Subcutaneous adipose tissue (tissue), 4 donors: ENCODE data around the gene CAB39. TPM values are rescaled to one million over a fixed set of nuclear protein-coding genes. Genes with fewer than 3 reads are reported as not detected.

ENCODE experiments used
- total RNA-seq, 4 donors: library from RNA; depleted of rRNA; stranded (reverse); fragments of >200 nt; gene quantifications; one replicate each; pipeline ENCODE4 v1.1.0, GENCODE V29; 2016
- TF ChIP-seq, protein P1 (sequence below): fragments of 450-650 bp; IDR thresholded peaks from one replicate; pipeline ENCODE4 v1.5.1; 2016; ENCODE audit warnings: low read depth, mild to moderate bottlenecking, control low read depth, antibody characterized with exemption, moderate library complexity

CAB39 gene
- total RNA-seq, 4 donors from 2014 or later: 93.8 to 142 (median 107) TPM

DNA sequence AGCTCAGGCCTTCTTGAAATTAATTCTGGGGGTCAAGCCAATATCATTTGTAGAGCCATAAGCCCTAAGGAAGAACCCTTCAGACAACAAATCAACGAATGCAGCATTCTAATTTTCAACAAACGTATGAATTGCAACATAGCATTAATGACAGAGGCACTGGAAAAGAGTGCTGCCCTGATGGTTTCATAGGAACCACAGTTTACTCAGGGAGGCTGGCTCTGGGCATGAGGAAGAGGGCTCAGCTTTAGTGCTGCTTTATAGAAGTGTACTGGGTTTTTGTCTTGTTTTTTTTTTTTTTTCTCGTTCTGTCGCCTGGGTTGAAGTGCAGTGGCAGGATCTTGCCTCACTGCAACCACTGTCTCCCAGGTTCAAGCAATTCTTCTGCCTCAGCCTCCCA lies 36.1 kb upstream of the CAB39 start:
- TF ChIP-seq, protein P1, sequence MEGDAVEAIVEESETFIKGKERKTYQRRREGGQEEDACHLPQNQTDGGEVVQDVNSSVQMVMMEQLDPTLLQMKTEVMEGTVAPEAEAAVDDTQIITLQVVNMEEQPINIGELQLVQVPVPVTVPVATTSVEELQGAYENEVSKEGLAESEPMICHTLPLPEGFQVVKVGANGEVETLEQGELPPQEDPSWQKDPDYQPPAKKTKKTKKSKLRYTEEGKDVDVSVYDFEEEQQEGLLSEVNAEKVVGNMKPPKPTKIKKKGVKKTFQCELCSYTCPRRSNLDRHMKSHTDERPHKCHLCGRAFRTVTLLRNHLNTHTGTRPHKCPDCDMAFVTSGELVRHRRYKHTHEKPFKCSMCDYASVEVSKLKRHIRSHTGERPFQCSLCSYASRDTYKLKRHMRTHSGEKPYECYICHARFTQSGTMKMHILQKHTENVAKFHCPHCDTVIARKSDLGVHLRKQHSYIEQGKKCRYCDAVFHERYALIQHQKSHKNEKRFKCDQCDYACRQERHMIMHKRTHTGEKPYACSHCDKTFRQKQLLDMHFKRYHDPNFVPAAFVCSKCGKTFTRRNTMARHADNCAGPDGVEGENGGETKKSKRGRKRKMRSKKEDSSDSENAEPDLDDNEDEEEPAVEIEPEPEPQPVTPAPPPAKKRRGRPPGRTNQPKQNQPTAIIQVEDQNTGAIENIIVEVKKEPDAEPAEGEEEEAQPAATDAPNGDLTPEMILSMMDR: no peak

DNA sequence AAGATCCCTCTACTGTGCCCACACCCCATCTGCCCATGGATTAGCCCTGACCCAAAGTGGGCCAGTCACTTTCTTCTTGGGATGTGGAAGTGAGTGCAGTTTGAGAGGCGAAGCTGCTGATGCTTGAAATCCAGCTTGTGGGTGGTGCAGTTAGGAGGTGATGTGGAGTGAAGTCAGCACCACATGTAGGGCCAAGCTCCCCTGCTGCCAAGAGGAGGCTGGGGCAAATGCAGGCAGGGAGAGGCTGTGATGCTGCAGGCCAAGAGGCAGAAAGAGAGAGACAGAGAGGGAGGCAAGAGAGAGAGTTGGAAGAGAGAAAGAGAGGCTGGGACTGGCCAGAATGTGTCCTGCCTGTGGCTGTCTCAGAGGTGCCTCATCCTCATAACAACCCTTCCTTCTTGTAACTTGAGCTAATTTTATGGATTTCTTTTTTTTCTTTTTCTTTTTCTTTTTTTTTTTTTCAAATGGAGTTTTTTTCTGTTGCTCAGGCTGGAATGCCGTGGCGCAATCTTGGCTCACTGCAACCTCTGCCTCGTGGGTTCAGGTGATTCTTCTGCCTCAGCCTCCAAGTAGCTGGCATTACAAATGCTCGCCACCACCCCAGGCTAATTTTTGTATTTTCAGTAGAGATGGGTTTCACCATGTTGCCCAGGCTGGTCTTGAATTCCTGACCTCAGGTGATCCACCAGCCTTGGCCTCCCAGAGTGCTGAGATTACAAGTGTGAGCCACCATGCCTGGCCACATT lies 35.3 kb upstream of the CAB39 start:
- TF ChIP-seq, protein P1: no peak

DNA sequence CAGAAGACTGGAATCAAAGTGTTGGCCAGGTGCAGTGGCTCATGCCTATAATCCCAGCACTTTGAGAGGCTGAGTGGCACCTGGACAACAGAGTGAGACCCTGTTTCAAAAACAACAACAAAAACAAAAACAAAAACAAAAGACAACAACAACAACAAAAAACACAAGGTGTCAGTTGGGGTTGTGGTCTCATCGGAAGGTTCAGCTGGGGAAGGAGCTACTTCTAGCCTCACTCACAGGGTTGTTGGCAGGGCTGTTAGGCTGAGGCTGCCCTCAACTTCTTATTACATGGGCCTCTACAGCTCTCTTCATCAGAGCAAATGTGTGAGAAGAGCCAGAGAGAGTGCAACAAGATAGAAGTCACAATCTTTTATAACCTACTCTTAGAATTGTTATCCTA lies 34.6 kb upstream of the CAB39 start:
- TF ChIP-seq, protein P1: no peak

DNA sequence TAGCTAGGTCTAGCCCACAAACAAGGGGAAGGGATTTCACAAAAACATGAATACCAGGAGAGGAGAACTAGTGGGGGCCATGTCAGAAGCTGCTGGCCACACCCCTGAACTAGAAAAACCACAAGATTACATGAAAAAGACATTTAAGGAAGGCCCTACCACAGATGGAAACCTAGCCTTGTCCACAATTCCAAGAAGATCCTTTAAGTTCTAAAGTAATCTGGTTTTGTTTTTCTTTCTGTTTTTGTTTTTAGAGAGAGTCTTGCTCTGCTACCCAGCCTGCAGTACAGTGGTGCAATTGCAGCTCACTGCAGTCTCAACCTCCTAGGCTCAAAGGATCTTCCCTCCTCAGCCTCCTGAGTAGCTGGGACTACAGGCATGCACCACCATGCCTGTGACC lies 34.2 kb upstream of the CAB39 start:
- TF ChIP-seq, protein P1: no peak

DNA sequence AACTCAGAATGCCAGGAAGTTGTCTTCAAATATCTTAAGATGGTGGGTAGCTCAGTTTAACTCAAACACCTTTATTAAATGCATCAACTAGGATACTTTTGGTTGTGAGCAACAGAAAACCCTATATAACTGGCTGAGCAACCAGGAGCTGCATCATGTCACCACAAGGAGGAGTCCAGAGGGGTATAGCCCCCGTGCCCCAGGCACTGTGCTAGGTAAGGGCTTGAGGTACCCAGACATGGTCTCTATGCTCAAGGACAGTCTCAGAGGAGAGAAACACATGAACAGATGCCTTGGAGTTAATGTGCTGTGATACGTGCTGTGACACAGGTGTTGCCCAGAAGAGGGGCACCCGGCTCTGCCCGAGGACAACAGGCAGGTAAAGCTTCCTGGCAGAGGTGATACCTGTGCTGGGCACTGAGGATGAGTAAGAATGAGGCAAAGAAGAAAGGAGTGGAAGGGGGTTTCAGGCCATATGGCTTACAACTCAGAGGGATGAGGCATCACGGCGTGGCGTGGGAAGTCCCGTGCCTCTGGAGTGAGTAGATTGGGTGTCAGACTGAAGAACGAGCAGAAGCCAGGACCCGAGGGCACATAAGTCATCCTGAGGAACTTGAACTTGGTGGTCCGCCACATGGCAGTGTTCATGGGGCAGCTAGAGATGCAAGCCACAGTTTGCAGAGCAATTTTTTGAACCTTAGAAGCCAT lies 32.0 kb upstream of the CAB39 start:
- TF ChIP-seq, protein P1: no peak

DNA sequence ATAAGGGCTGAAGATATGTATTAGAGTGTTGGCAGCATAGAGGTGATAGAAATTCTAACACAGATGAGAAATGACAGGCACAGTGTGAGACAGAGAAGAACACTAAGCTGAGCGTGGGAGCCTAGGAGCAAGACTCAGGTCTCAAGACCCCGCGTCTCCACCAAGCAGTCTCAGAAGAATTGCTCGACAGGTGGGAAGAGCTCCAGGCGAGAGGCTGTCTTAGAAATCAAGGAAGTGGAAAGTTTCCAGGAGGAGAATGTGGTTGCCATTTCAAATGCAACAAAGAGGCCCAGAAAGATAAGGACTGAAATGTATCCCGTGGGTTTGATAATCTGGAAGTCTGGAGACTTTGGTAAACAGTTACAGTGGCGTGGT lies 31.5 kb upstream of the CAB39 start:
- TF ChIP-seq, protein P1: no peak

DNA sequence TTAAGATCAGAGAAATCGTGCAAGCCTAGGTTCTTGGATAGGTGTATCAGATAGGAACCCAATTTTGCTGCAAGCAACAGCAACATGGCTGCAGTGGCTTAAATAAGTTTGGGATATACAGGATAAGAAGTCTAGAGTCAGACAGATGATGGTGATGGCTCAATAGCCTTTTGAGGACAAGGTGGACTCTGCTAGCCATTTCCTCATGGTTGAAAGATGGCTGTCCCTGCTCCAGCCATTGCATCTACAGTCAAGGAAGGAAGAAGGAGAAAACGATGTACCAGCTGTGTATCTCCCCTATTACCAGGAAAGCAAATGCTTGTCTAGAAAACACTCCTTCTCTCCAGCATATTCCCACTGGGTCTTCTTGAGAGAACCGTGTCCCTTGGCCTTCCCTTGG lies 30.1 kb upstream of the CAB39 start:
- TF ChIP-seq, protein P1: no peak
